Stimulated activated CD4-positive, alpha-beta T cell treated with anti-CD3 and anti-CD28 coated beads, Interleukin-12 subunit alpha, Interleukin-12 subunit beta, amount 100 ng/mL, for 4 hours (primary cell): Measurements from ENCODE around the gene NEFH.
"Not testable (repeated sequence)": the region's sequence is repeated elsewhere in the genome, so short reads cannot be mapped to it uniquely, and the experiment has no call there.

Experiments used
- DNase-seq: peaks from one replicate; pipeline ENCODE4 v3.0.0-alpha.2; 2020

The NEFH gene

GRCh38 chr22:29479417-29480261 lies at the start of gene NEFH:
NEFH (plus strand) TSS chr22:29480218; CDS start chr22:29480263, 45 bp downstream.
- no peak for DNase-seq

- no peak for DNase-seq
Measured at GRCh38 chr22:29431986-29432385, 48.0 kb upstream of the NEFH start.

- no peak for DNase-seq
Measured at GRCh38 chr22:29433856-29434255, 46.2 kb upstream of the NEFH start.

- no peak for DNase-seq
Measured at GRCh38 chr22:29434288-29434687, 45.7 kb upstream of the NEFH start.

DNA sequence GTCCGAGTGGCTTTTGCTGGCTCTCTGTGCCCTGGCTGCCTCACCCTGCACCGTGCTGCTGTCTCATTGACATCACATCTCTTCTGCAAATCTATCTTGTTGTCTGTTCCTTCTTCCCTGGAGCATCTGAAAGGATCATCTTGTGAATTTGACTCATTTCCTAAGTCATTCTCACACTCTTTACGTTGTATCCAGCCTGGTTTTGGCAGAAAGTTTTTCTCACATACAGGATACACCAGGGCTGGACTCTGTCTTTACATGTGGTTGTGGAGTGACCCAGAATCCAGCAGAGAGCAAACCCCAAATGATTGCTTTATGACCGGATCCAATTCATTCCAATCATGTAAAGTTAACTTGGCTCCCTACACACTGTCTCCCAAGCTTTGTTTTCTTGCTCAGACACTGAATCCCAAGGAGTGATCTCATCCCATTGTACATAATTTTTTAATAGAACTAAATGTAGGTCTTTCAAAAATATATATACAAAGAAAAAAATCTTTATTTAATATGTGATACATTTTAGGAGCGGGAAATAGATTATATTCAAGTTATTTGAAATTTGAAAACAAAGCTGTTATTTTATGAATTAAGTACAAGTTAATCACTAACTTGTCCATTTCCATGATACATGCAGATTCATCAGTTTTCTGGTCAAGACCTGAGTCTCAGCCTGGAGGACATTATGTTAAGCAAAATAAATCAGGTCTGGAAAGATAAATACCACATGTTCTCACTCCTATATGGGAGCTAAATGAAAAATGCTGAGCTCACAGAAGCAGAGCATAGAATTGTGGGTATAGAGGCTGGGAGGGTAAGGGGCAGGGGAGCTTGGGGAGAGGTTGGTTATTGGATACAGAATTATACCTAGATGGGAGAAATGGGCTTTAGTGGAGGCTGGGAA lies 44.5 kb upstream of the NEFH start:
- no peak for DNase-seq

DNA sequence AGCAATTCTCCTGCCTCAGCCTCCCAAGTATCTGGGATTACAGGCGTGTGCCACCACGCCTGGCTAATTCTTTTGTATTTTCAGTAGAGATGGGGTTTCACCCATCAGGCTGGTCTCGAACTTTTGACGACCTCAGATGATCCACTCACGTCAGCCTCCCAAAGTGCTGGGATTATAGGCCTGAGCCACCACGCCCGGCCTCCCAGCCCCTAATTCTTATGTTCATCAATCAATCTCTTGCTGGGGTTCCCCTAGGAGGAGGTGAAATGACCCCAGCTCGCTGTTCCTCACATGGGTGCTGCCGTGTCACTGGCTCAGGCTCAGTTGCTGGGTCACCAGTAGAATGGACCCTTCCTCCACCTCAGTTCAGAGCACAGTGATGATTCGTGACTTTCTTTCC lies 41.7 kb upstream of the NEFH start, which contains the start of gene RFPL1:
TSS of gene RFPL1 (plus strand) at position 301 of the 400 bp plus-strand sequence.
- not testable (repeated sequence) for DNase-seq

- DNase-seq: no peak
Measured at GRCh38 chr22:29442976-29443375, 37.0 kb upstream of the NEFH start.

DNA sequence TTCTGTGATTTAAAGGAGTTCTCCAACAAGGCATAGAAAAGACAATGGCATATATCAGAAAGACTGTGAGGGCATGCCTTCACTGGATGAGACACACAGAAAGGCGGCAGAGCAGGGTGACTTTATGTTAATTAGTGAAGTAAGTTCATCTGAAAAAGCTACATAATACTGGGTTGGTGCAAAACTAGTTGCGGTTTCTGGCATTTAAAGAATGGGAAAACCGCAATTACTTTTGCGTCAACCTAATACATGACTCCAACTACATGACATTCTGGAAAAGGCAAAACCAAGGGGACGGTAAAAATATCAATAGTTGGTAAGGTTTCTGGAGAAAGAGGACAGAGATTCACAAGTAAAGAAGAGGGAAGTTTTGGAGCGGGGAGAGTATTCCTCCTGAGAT lies 36.6 kb upstream of the NEFH start:
- DNase-seq: no peak

GRCh38 chr22:29443861-29444792 lies 35.9 kb upstream of the NEFH start:
- no peak for DNase-seq

GRCh38 chr22:29445508-29445907 lies 34.5 kb upstream of the NEFH start:
- DNase-seq: no peak

DNA sequence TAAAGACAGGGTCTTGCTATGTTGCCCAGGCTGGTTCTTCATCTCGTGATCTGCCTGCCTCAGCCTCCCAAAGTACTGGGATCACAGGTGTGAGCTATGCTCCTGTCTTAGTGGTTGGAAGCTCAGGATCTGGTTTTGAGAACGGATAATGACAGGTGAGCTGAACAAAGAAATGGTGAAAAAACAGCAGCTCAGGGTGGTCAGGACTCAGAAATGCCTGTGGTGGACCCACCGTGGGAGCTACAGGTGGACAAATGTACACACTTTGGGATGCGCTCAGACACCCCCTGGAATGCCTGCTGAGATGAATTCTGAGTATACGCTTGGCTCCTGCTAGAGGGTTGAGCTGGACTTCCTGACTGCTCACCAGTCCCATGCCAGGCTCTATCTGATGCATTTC lies 32.1 kb upstream of the NEFH start:
- DNase-seq: no peak

- no peak for DNase-seq
Measured at GRCh38 chr22:29449296-29449875, 30.6 kb upstream of the NEFH start.

- no peak for DNase-seq
Measured at GRCh38 chr22:29450222-29450621, 29.8 kb upstream of the NEFH start.

DNA sequence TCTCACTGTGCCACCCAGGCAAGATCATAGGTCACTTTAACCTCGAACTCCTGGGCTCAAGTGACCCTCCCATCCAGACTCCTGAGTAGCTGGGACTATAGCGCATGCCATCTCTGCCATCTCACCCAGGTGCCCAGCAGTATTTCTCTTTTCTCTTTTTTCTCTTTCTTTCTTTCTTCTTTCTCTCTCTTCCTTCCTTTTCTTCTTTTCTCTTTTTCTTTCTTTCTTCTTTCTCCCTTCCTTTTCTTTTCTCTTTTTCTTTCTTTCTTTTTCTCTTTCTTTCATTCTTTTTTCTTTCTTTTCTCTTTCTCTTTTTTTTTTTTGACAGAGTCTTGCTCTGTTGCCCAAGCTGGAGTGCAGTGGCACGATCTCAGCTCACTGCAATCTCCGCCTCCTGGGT lies 28.2 kb upstream of the NEFH start:
- DNase-seq: no peak

GRCh38 chr22:29454276-29454675 lies 25.7 kb upstream of the NEFH start:
- no peak for DNase-seq

- no peak for DNase-seq
Measured at GRCh38 chr22:29456211-29456671, 23.8 kb upstream of the NEFH start.

DNA sequence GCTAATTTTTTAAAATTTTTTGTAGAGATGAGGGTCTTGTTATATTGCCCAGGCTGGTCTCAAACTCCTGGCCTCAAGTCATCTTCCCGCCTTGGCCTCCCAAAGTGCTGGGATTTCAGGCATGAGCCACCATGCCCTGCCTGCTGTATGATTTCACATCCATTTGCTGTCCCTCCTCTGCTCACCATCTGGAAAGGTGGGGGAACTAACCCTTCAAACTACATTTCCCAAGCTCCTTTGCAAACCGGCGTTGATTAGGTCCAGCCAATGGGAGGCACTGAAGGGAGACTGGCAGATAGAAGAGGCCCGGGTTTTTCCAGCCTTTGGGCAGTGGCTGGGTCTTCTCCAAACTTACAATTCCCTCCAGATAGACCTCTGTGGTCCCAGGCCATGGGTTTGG lies 22.3 kb upstream of the NEFH start:
- DNase-seq: no peak

- DNase-seq: no peak
Measured at GRCh38 chr22:29458551-29458950, 21.5 kb upstream of the NEFH start.

- DNase-seq: no peak
Measured at GRCh38 chr22:29459773-29460172, 20.2 kb upstream of the NEFH start.

DNA sequence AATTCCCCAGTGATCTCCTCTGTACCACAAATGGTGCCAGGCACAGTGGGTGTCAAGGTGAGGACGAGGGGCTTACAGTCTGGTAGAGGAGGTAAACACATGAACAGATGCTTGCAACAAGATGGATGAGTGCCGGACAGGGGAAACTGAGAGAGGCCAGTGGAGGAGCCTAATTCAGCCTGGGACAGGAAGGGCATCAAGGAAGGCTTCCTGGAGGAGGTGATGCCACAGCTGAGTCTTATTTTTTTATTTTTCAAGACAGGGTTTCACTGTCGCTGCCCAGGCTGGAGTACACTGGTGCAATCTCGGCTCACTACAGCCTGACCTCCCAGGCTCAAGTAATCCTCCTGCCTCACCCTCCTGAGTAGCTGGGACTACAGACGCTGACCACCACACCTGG lies 18.8 kb upstream of the NEFH start:
- no peak for DNase-seq

GRCh38 chr22:29463629-29464028 lies 16.4 kb upstream of the NEFH start:
- DNase-seq: no peak

DNA sequence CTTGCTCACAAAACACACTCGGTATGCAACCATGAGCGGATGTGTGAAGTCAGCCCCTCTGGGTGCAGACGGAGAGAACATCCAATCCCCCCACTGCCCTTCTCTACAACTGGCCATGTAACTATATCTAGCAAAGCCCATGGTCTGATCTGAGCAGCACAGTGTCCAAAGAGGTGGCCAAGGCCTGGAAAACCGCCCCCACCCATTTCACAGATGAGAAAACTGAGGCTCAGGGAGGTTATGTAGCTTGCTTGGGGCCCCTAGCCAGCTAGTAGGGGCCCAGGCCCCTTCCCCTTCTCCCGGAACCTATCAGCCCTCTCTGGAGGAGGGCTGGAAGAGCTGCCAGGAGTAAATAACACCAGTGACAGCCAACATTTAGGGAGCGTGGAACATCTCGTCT lies 15.4 kb upstream of the NEFH start:
- DNase-seq: no peak
